GM21390 (cell line): ENCODE measurements around the gene ASIC4.

Source experiments
- ATAC-seq: cut with Tn5 transposase; IDR thresholded peaks from one replicate; pipeline ENCODE4 v1.9.1; 2021; ENCODE audit not compliant: unreplicated experiment

Gene ASIC4

DNA sequence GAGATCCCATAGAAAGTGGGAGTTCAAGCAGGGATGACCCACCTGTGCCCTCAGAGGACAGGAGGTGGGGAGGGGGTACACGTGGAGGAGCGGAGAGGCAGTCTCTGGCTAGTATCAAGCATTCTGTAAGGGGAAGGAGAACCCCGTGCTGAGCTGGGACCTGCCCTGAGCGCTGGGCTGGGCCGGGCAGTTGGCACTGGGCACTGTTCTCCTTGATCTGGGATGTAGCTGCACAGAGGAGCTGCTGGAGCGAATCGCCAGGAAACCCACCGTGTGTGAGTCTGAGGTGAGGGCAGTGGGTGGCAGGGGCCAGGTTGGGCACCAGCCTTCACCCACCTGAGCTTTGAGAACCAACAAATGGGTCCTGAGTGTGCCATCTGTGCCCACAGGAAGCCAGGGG is 35.4 kb upstream of the ASIC4 start:
- no peak for ATAC-seq

- ATAC-seq: no peak
Measured at GRCh38 chr2:219480004-219480403, 34.3 kb upstream of the ASIC4 start.

DNA sequence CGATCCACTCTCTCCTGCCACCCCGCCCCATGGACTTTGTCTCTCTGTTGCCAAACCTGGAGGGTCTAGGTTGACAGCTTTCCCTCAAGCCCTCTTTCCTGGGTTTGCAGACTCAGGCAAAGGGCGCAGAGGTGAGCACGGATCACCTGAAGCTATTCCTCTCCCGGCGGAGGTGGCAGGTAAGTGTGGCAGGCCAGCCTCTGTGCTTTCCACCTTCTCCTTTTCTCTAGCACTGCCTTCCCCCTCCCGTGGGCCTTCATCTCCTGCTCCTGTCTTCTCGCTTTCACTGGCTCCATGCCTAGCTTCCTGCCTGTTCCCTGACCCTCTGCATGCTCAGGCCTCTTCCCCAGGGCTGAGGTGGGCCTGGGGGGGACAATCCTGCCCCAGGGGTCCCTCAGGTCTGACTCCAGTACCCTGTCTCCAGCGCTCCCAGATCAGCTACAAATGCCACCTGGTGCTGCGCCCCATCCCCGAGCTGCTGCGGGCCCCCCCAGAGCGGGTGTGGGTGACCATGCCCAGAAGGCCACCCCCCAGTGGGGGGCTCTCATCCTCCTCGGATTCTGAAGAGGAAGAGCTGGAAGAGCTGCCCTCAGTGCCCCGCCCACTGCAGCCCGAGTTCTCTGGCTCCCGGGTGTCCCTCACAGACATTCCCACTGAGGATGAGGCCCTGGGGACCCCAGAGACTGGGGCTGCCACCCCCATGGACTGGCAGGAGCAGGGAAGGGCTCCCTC is 31.4 kb upstream of the ASIC4 start:
- no peak for ATAC-seq

DNA sequence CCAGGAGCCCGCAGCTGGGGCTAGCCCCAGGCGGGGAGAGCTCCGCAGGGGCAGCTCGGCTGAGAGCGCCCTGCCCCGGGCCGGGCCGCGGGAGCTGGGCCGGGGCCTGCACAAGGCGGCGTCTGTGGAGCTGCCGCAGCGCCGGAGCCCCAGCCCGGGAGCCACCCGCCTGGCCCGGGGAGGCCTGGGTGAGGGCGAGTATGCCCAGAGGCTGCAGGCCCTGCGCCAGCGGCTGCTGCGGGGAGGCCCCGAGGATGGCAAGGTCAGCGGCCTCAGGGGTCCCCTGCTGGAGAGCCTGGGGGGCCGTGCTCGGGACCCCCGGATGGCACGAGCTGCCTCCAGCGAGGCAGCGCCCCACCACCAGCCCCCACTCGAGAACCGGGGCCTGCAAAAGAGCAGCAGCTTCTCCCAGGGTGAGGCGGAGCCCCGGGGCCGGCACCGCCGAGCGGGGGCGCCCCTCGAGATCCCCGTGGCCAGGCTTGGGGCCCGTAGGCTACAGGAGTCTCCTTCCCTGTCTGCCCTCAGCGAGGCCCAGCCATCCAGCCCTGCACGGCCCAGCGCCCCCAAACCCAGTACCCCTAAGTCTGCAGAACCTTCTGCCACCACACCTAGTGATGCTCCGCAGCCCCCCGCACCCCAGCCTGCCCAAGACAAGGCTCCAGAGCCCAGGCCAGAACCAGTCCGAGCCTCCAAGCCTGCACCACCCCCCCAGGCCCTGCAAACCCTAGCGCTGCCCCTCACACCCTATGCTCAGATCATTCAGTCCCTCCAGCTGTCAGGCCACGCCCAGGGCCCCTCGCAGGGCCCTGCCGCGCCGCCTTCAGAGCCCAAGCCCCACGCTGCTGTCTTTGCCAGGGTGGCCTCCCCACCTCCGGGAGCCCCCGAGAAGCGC is 30.6 kb upstream of the ASIC4 start:
- no peak for ATAC-seq

- no peak for ATAC-seq
Measured at GRCh38 chr2:219484343-219485200, 29.7 kb upstream of the ASIC4 start.

DNA sequence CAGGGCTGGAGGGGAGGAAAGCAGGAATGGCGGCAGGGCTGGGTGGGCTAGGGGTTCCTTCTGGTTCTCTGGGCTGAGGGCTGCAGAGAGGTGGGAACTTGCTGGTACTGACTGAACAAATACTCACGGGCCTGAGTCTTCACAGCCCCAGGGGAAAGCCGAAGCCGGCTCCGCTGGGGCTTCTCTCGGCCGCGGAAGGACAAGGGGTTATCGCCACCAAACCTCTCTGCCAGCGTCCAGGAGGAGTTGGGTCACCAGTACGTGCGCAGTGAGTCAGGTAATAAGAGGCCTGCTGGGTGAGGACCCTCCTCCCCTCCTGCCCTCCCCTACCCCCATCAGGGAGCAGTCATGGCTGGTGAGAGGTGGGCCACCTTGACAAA is 29.1 kb upstream of the ASIC4 start:
- ATAC-seq: no peak

- no peak for ATAC-seq
Measured at GRCh38 chr2:219486380-219486959, 27.8 kb upstream of the ASIC4 start.

GRCh38 chr2:219488149-219488843 is 26.0 kb upstream of the ASIC4 start:
- ATAC-seq: no peak

DNA sequence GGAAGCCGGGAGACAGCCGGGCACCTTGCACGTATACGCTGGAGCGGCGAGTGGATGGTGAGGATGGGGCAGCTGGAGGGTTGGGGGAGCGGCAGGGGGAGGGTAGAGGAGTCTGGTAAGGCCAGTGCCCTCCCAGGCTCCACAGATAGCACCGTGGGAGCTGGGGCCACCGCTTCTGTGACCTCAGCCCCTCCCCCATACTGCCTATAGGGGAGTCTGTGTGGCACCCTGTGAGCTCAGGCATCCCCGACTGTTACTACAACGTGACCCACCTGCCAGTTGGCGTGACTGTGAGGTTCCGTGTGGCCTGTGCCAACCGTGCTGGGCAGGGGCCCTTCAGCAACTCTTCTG is 25.5 kb upstream of the ASIC4 start:
- no peak for ATAC-seq

- ATAC-seq: no peak
Measured at GRCh38 chr2:219489315-219489714, 25.0 kb upstream of the ASIC4 start.

DNA sequence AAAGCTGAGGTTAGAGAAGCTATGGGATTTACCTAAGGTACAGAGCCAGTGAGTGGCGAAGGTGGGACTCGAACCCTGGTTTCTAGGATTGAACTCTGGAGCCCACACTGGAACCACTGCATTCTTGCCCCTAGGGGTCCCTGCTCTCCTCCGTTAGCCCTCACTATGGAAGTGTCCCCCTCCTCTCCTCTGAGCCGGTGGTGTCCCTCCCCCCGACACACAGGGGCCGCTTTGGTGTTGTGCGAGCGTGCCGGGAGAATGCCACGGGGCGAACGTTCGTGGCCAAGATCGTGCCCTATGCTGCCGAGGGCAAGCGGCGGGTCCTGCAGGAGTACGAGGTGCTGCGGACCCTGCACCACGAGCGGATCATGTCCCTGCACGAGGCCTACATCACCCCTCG is 24.1 kb upstream of the ASIC4 start:
- no peak for ATAC-seq

GRCh38 chr2:219490600-219491130 is 23.6 kb upstream of the ASIC4 start:
- no peak for ATAC-seq

DNA sequence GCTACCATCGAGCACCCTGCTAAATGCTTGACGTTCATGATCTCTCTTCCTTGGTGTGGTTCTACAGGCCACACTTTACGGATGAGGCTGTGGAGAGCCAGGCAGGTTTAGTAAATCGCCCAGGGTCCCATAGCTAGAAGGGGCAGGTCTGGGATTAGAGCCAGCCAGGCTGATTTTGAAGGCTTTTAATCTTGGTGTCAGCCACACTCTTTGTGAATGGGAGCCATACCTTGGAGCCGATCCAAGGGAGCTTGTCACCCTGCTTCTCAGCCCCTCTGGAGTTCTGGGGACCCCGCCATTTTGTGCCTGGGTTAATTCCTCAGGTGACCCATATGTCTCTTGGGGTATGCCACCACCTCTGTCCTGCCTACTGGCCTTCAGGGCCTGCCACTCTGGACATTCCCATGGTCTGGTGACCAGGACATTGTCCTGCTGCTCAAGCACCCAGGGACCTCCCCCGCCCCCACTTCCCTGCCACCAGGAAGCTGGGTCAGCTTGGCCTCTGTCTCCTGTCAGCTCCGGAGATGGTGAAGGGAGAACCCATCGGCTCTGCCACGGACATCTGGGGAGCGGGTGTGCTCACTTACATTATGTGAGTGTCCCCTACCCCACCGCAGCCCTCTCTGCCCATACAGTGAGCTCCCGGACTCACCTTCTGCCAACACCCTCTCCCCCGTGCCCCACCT is 22.9 kb upstream of the ASIC4 start:
- no peak for ATAC-seq

GRCh38 chr2:219492575-219492974 is 21.7 kb upstream of the ASIC4 start:
- no peak for ATAC-seq

GRCh38 chr2:219493086-219493485 is 21.2 kb upstream of the ASIC4 start:
- ATAC-seq: no peak

- no peak for ATAC-seq
Measured at GRCh38 chr2:219494952-219495530, 19.2 kb upstream of the ASIC4 start.

DNA sequence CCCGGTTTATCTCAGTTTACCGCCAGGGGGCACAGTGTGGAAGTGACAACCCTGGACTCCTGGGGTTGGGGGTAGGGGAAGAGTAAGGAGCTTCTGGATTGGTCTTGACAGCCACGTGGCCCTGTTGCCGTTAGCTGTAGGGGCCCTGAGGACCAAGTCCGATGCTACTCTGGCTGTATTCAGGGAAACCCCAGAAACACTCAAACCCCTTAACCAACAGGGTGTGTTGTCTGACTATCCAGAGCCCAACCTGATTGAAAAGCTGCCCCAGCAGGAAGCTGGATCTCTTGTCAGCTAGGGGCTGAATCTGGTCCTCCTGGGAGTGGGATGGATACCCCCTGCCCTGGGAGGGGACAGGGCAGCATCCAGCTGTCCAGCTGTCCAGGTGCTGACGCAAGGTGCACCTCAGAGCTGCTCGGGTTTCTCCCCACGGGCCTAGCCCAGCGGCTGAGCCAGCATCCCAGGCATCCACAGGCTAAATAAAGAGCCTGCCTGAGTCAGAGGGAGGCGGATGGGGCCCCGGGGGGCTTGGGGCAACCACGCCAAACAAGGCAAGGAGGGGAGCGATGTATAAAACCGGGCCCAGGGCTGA is 18.7 kb upstream of the ASIC4 start:
- ATAC-seq: no peak

- no peak for ATAC-seq
Measured at GRCh38 chr2:219496247-219496824, 17.9 kb upstream of the ASIC4 start.
